ENCODE data around the gene FAIM2. TPM values are rescaled to one million over a fixed set of nuclear protein-coding genes. Genes with fewer than 3 reads are reported as not detected.

The FAIM2 gene
- total RNA-seq, 1 experiment from 2014 or later: not detected

GRCh38 chr12:49827051-49827400, 76.7 kb downstream of the FAIM2 start:
- Mint-ChIP-seq H3K36me3 (ENCODE audit: insufficient read depth, unreplicated experiment) (peaks cover 18% of the 10 kb centered on the region), H3K4me3 (ENCODE audit: low read depth, unreplicated experiment) (peak overlapping the region; percentile 80), H3K27me3 (ENCODE audit: unreplicated experiment) (no peaks in the 10 kb centered on the region), H3K4me1 (ENCODE audit: low read depth, unreplicated experiment) (peaks cover 12% of the 10 kb centered on the region), H3K9me3 (ENCODE audit: low read depth, unreplicated experiment) (no peaks in the 10 kb centered on the region), H3K27ac (ENCODE audit: unreplicated experiment) (no peak overlapping the region)
- no TSS peak for BruUV-seq (replicated peaks)
- intact Hi-C loops (cut with micrococcal nuclease; ENCODE audit: unreplicated experiment): no loop called here
- TF ChIP-seq, protein P1, sequence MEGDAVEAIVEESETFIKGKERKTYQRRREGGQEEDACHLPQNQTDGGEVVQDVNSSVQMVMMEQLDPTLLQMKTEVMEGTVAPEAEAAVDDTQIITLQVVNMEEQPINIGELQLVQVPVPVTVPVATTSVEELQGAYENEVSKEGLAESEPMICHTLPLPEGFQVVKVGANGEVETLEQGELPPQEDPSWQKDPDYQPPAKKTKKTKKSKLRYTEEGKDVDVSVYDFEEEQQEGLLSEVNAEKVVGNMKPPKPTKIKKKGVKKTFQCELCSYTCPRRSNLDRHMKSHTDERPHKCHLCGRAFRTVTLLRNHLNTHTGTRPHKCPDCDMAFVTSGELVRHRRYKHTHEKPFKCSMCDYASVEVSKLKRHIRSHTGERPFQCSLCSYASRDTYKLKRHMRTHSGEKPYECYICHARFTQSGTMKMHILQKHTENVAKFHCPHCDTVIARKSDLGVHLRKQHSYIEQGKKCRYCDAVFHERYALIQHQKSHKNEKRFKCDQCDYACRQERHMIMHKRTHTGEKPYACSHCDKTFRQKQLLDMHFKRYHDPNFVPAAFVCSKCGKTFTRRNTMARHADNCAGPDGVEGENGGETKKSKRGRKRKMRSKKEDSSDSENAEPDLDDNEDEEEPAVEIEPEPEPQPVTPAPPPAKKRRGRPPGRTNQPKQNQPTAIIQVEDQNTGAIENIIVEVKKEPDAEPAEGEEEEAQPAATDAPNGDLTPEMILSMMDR (IDR thresholded peaks at IDR 0.05; ENCODE audit: unreplicated experiment): no peak
- CTCF ChIA-PET: no interaction called here
- DNase-seq: no peak

- H3K4me1 Mint-ChIP-seq (ENCODE audit: low read depth, unreplicated experiment): peaks cover 12% of the 10 kb centered on the region
- CTCF ChIA-PET: interaction anchor here (0.6 kb wide), 1 partner anchor 9 kb away, joined by 3 read pairs; no protein-coding TSS in a partner anchor
Measured at GRCh38 chr12:49825971-49826421, 77.7 kb downstream of the FAIM2 start.

DNA sequence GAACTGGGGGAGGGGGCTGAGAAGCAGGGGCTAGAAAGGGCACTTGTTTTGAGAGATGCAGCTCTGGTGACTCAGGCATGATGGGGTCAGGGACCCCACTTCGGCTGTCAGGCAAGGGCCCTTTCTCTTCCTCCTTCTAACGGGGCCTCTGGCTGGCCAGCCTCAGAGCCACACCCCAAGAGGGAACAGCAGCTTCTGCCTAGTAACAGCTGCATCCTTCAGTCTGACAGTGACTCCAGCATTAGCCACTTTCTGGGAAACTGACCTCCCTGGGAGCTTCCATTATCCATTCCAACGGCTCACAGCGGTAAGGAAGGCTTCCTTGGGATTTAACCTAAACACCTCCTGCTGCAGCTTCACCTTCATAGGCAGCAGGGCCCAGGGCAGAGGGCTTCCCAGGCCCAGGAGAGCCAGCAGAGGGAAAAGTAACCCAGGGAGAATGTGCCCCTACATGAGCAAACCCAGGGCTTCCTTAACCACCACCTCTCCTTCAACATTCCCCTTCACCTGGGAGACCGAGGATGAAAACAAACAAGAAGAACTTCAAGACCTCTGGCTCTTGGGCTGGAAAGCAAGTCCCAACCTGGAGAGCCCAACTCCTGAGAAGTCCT, 78.2 kb downstream of the FAIM2 start:
- BruUV-seq (replicated peaks): no TSS peak

More at GRCh38 chr12:49825971-49826421, 77.7 kb downstream of the FAIM2 start:
- no TSS peak for BruUV-seq (replicated peaks)
- Mint-ChIP-seq H3K27ac (ENCODE audit: unreplicated experiment) (no peak overlapping the region), H3K4me3 (ENCODE audit: low read depth, unreplicated experiment) (no peak overlapping the region), H3K9me3 (ENCODE audit: low read depth, unreplicated experiment) (no peaks in the 10 kb centered on the region), H3K27me3 (ENCODE audit: unreplicated experiment) (no peaks in the 10 kb centered on the region), H3K36me3 (ENCODE audit: insufficient read depth, unreplicated experiment) (peaks cover 18% of the 10 kb centered on the region)
- TF ChIP-seq, protein P1 (IDR thresholded peaks at IDR 0.05; ENCODE audit: unreplicated experiment): no peak
- no peak for DNase-seq
- intact Hi-C loops (cut with micrococcal nuclease; ENCODE audit: unreplicated experiment): no loop called here

DNA sequence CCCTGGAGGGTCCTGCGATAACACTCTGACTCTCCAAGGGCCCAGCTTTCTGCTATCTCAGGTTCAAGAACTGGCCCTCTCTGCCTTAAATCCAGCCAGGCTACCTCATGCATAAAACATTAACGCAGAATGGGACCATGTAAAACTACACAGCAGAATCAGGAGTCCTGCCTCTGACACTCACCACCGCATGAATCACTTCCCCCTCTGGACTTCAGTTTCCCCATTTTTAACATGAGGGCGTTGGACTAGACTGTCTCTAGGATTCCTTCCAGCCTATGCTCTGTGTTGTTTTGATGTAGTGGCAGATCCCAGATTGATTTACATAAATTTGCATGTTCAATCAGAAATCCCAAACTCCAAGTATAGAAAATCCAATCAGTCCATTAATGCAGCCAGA, 78.8 kb downstream of the FAIM2 start:
- Mint-ChIP-seq H3K9me3 (ENCODE audit: low read depth, unreplicated experiment) (no peaks in the 10 kb centered on the region), H3K36me3 (ENCODE audit: insufficient read depth, unreplicated experiment) (peaks cover 18% of the 10 kb centered on the region), H3K27ac (ENCODE audit: unreplicated experiment) (no peak overlapping the region), H3K27me3 (ENCODE audit: unreplicated experiment) (no peaks in the 10 kb centered on the region), H3K4me1 (ENCODE audit: low read depth, unreplicated experiment) (peaks cover 12% of the 10 kb centered on the region), H3K4me3 (ENCODE audit: low read depth, unreplicated experiment) (no peak overlapping the region)
- TF ChIP-seq, protein P1 (IDR thresholded peaks at IDR 0.05; ENCODE audit: unreplicated experiment): no peak
- intact Hi-C loops (cut with micrococcal nuclease; ENCODE audit: unreplicated experiment): no loop called here
- CTCF ChIA-PET: interaction anchor here (0.5 kb wide), 1 partner anchor 478 kb away, joined by 8 read pairs; no protein-coding TSS in a partner anchor
- BruUV-seq (replicated peaks): no TSS peak
- no peak for DNase-seq

More for the DNA sequence above, 78.2 kb downstream of the FAIM2 start:
- Mint-ChIP-seq H3K27ac (ENCODE audit: unreplicated experiment) (no peak overlapping the region), H3K4me1 (ENCODE audit: low read depth, unreplicated experiment) (peaks cover 12% of the 10 kb centered on the region), H3K9me3 (ENCODE audit: low read depth, unreplicated experiment) (no peaks in the 10 kb centered on the region), H3K27me3 (ENCODE audit: unreplicated experiment) (no peaks in the 10 kb centered on the region), H3K36me3 (ENCODE audit: insufficient read depth, unreplicated experiment) (peaks cover 18% of the 10 kb centered on the region), H3K4me3 (ENCODE audit: low read depth, unreplicated experiment) (no peak overlapping the region)
- CTCF ChIA-PET: interaction anchor here (0.6 kb wide), 1 partner anchor 10 kb away, joined by 3 read pairs; no protein-coding TSS in a partner anchor
- DNase-seq: no peak
- intact Hi-C loops (cut with micrococcal nuclease; ENCODE audit: unreplicated experiment): no loop called here
- TF ChIP-seq, protein P1 (IDR thresholded peaks at IDR 0.05; ENCODE audit: unreplicated experiment): no peak
